NCI-H82 treated with DMSO at 0.1 percent for 48 hours (cell line): ENCODE data around the gene ZNF48.

Source experiments
- DNase-seq: peaks from one replicate; lab custom pipeline; 2025; ENCODE audit not compliant: unreplicated experiment; lab: John Stamatoyannopoulos, UW

The ZNF48 gene

GRCh38 chr16:30438835-30439234 lies 43.6 kb downstream of the ZNF48 start:
- DNase-seq = no peak

- no peak for DNase-seq
Observed at GRCh38 chr16:30439720-30440348, 44.6 kb downstream of the ZNF48 start.

GRCh38 chr16:30443631-30444030 lies 48.4 kb downstream of the ZNF48 start:
- DNase-seq = no peak

GRCh38 chr16:30444231-30445148 lies 49.3 kb downstream of the ZNF48 start:
- no peak for DNase-seq

GRCh38 chr16:30445149-30445407 lies 49.9 kb downstream of the ZNF48 start:
- DNase-seq = no peak

GRCh38 chr16:30445408-30446202 lies 50.4 kb downstream of the ZNF48 start, which contains the start of gene SEPHS2:
Gene SEPHS2 (minus strand): TSS chr16:30445874. CDS start chr16:30445727, 147 bp downstream.
- DNase-seq = peak; percentile 82

- no peak for DNase-seq
Observed at GRCh38 chr16:30446203-30446595, 51.0 kb downstream of the ZNF48 start.

- DNase-seq = no peak
Observed at GRCh38 chr16:30447512-30448226, 52.4 kb downstream of the ZNF48 start.

- no peak for DNase-seq
Observed at GRCh38 chr16:30449116-30449435, 53.9 kb downstream of the ZNF48 start.
